CD1c-positive myeloid dendritic cell (primary cell): ENCODE data around the gene TCIRG1.
"Not testable (repeated sequence)": the region's sequence is repeated elsewhere in the genome, so short reads cannot be mapped to it uniquely, and the experiment has no call there.

Experiments used
- DNase-seq: peaks from one replicate; pipeline ENCODE4 v3.0.0-alpha.2; 2016; ENCODE audit errors: extremely low spot score

The TCIRG1 gene

DNA sequence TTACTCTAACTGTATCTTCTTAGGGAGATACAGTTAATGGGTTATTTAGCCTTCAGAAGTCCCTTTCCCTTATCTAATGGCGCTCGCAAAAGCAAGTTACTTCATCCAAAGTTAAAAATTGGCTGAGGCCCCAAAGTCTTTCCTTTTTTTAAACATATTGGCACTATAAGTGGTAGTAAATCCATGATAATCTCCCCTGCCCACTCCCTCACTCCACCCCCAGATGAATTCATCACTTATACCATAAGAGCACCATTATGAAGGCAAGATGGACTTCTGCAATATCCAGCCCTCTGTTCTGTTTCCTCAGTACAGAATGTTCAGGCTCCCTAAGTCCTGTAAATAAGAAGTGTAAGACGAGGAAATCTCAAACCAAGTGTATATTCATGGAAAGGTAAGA is 44.7 kb downstream of the TCIRG1 start:
- no peak for DNase-seq

DNA sequence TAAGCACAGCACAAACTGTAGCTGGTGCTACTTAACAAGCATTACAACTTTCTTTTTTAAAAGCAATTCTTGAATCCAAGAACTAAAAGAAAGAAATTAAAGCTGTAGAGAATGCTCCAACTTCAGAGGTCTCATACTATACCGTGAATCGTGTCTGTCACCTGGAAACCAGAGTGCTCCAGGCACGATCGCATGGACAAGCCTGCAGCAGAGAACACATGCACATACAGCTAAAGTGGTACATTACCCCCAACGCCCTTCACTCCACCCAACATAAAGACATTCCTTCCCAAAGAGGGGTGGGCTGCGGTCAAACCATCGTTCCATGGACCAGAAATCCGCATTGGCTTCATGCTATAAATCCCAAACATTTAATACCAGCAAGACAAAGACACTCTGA is 50.9 kb downstream of the TCIRG1 start:
- no peak for DNase-seq

DNA sequence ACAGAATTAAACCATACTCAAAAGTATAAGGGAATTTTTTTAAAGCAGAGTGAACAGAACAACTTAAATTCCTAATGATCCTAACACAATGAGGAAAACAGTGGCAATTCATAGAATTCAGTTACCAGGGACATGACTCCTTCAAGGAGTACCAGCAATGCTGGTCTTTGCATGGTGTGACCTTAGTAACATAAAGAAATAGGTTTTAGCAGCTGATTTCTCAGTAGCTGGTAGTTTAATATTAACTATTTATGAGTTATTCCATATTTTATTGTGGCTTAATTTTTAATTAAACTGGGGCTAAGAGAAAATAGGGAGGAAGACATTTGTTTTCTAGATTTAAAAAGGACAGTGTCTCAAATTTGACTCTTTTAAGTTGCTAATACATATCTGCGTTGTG is 51.5 kb downstream of the TCIRG1 start:
- no peak for DNase-seq

DNA sequence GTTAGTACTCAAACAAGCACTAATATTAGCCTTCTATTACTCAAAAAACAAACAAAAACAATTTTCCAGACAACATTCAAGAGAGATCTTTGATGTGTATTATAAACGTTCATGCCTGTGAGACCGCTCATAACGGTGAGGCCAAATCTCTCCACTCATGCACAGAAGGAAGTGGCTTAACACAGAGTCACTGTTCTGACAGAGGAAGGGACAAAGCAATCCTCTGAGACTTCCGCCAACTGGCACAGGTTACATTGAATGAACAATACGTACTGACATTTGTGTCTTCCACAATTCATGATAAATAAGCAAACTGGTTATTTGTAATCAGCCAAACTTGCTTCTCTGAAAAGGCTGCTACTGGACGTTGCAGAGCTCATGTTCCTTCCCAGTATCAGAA is 51.9 kb downstream of the TCIRG1 start:
- peak; percentile 47 for DNase-seq

DNA sequence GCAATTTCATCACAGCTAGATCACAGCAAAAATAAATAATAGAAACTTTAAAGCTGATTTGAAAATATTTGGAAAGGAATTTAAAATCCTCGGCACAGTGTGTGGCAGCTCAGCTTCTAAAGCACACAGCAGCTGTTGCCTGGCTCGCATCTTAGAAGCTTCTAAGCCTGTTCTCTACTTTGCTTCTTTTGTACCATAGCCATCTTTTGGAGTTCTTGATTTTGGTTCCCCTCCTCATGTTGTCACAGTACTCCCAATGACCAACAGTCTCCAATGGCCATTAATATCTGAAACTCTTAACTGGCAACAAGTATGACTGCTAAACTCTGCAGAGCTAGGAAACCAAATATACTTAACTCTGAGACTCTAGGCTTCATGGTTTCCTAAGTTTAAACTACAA is 53.6 kb downstream of the TCIRG1 start:
- DNase-seq = no peak

DNA sequence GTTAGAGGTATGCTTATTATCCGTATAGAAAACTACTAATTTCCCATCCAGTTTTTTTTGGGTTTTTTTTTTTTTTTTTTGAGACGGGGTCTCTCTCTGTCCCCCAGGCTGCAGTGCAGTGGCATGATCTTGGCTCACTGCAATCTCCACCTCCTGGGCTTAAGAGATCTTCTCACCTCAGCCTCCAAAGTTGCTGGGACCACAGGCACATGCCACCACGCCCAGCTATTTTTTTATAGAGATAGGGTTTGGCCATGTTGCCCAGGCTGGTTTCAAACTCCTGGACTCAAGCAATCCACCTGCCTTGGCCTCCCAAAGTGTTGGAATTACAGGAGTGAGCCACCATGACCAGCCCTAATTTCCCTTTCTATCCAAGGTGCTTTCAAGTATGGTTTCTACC is 54.1 kb downstream of the TCIRG1 start:
- DNase-seq = not testable (repeated sequence)

DNA sequence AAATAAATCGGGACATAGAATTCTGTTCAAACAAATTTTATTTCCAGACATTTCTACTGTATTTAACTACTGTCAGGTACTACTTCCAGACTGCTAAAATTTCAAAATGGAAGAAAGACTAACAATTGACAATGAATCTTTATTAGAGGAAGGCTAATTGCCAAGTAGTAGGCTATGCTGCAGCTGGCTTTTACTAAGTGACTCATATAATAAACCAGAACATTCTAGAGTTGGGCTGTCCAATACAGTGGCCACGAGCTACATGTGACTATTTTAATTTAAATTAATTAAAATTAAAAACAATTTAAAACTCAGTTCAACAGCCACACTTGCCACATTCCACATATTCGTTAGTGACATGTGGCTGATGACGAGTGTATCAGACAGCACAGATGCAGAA is 54.7 kb downstream of the TCIRG1 start:
- DNase-seq = no peak

DNA sequence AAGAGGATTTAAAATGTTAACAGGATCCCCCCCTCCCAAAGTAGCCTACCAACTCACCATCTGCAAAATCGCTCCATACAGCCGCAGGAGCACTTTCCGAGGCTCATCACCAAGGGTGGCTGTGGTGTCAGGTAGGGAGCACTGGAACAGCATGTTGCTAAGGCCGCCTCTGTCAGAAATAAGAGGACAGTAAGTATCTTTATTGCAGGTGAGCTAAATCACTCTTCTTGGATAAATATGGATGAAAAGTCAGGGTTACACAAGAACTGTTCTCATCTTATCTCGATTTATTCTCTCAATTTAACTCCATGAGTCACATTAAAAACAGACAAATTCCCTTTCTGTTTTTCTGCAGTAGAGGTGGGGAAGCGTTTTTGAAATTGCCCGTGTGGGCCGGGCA is 58.1 kb downstream of the TCIRG1 start:
- no peak for DNase-seq

DNA sequence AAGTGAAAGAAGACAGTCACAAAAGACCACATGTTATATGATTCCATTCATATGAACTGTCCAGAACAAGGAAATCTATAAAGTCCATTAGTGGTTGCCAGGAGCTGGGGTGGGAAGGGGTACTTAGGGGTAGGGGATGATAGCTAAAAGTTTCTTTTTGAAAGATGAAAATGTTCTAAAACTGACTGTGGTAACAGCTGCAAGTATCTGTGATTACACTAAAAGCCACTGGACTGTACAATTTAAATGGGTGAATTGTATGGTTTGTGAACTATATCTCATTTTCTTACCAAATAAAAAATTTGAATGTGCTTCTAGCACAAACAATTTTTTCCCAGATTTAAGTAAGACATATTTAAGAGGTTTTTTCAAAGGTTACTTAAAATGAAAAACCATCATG is 60.2 kb downstream of the TCIRG1 start:
- no peak for DNase-seq

DNA sequence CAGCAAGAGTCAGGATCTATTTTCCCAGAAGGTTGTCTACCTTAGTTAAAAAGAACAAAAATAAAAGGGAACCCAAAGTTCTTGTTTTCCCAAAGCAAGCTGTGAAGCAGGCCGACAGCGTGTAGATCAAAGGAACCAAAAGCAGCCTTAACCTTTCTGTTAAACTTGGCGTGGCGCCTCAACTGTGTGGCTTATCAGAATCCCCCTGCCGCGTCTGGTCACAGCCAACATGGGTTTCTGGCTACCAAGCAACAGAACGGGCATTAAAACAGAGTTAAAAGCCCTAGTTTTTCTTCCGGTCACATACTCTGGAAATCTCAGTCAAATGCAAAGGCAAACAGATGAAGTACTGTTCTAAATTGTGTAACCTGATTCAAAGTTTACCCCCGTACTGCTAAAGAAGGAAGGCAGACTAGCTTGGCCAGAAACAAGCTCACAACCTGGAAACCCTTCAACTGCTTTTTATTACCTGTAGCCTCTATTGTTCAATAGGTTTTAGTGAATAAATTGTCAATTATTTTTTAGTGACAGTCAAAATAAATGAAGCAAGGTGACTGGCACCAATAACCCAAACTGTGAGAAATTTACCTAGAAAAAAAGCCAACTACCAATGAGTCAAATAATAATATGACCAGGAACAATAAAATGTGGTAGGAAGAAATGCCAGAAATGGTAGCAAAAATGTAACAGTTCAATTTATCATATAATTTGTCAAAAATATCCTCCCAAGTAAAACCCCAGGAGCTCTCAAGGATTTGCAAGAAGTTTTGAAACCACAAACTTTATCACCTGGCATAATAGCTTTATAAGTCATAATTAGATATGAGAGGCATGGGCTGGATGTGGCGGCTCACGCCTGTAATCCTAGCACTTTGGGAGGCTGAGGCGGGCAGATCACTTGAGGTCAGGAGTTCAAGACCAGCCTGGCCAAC is 60.9 kb downstream of the TCIRG1 start:
- peak; percentile 21 for DNase-seq
